Transverse colon (tissue), 4 donors: ENCODE results near the gene KIF3C.

Experiments used
- CTCF ChIP-seq, 5 experiments: fragments of 200-600 bp in 3 of 5; fragments of 450-650 bp in 2 of 5; sonication (generic) in 3 of 5; IDR thresholded peaks; 1 replicate in 2 of 5; 2 replicates in 3 of 5; pipeline ENCODE4 v1.5.1; 2016 to 2017; ENCODE audit warnings: antibody characterized with exemption in 5 of 5, inconsistent platforms in 3 of 5, mild to moderate bottlenecking in 2 of 5, moderate library complexity in 1 of 5
- EP300 ChIP-seq: sonication (generic); formaldehyde crosslinking; IDR thresholded peaks from one replicate; pipeline ENCODE4 v1.6.1; 2017; ENCODE audit warnings: antibody characterized with exemption, low read depth
- POLR2A ChIP-seq: fragments of 450-650 bp; IDR thresholded peaks from one replicate; pipeline ENCODE4 v1.6.1; 2016; ENCODE audit warnings: antibody characterized with exemption, mild to moderate bottlenecking, moderate library complexity
- POLR2AphosphoS5 ChIP-seq, 3 donors: sonication (generic); formaldehyde crosslinking; IDR thresholded peaks; one replicate each; pipeline ENCODE4 v1.6.1; 2016; ENCODE audit warnings: antibody characterized with exemption in 3 of 3

GRCh38 chr2:25897506-25897905 is 84.8 kb downstream of the KIF3C start:
- TF ChIP-seq POLR2A: no peak
- no peak for TF ChIP-seq POLR2AphosphoS5 (IDR thresholded peaks at IDR 0.05)
- no peak for TF ChIP-seq CTCF (IDR thresholded peaks at IDR 0.05)
- TF ChIP-seq EP300: no peak
